Posterior vena cava (tissue), 2 donors: ENCODE data around the gene RNF41. TPM values are rescaled to one million over a fixed set of nuclear protein-coding genes. Genes with fewer than 3 reads are reported as not detected.

Experiments
- DNase-seq: peaks from one replicate; pipeline ENCODE4 v3.0.0-alpha.2; 2020; ENCODE audit warnings: low spot score
- intact Hi-C, 2 donors: fragments of 100-400 bp; cut with DNase I; formaldehyde crosslinking; loops; one replicate each; pipeline versions ENCODE4 v1.14.1 to v1.14.2; 2022 to 2023
- total RNA-seq, 2 donors: library from RNA; stranded (reverse); fragmentation: NEBNext Ultra II Directional; extraction: Animal tissue kit (Norgen Biotek cat#: 25700); gene quantifications; one replicate each; pipeline ENCODE4 v1.2.1, GENCODE V29; 2021
- donor health status: DM: yes; HTN: yes; CAD: no.
- donor health status: DM: yes; HTN: yes; CAD: no.

Gene RNF41
- total RNA-seq, 2 donors from 2014 or later = 40.1 to 44.2 TPM

DNA sequence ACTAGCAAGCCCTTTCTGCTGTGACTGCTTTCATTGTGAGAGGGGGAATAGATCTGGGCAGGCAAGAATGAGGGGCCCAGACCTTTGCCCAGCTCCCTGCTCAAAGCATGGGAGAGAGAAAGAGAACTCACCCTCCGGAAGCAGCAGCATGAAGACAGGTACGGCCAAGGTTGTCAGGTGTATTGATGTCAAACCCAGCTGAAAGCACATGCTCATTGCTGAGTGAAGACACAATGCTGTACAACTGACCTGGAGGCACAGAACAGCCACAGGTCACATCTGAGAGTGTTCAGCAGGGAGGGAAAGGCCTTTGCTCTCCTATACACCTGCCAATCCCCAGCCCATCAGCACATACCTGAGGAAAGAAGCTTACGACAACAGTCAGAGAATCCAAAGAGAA, 30.9 kb upstream of the RNF41 start:
- intact Hi-C loops = no loop called here
- DNase-seq = no peak

DNA sequence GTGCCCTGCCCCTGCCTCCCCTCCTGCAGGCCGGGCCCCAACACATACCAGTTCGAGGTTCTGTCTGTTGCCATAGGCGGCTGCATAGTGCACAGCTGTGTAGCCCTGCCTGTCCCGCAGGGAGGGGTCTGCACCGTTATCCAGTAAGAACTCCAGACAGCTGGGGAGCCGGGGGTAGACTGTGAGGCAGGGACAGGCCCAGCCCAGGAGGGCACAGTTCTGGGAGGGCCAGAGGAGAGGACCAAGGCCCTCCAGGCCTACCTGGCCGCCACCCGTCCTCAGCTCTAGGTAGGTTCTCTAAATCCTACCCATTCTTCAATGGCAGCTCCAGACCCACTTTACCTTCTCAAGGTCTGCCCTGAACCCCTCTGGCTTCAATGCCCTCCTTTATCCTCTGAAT, 27.0 kb upstream of the RNF41 start:
- intact Hi-C loops = no loop called here

DNA sequence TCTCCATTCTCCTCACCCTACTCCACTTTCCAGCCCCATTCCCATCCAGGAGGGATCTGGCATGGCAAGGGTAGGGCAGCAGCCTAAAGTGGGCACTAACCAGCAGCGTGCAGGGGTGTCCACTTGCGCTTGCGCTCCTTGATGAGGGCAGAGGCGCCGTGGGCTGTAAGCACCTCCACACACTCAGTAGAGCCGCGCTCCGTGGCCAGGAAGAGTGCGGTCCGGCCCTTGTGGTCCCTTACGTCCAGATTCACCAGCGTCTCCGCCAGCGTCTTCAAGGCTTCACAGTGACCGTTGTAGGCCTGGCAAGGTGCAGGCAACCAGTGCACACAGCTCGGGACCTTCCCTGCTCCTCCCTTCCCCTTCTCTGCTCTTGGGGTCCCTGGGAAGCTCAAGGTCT, 26.2 kb upstream of the RNF41 start:
- no peak for DNase-seq
- intact Hi-C loops = no loop called here

More for the DNA sequence above, 27.0 kb upstream of the RNF41 start:
- no peak for DNase-seq

DNA sequence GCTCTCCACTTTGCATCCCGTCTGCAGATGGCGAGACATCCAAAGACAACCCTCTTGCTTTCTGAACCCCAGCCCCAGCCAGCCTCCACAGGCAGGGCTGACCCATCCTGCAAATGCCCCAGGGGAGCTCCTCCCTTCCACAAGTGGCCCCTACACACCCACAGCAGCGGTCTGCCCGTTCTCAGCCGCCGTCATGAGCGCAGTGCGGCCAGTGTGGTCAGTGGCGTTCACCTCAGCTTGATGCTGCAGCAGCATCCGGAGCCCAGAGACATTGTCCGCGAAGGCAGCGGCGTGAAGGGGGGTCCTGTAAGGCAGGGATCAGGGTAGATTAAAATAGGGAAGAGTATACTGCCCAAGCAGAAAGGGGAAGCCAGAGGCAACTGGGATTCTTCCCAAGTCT, 22.8 kb upstream of the RNF41 start:
- intact Hi-C loops = no loop called here
- no peak for DNase-seq

DNA sequence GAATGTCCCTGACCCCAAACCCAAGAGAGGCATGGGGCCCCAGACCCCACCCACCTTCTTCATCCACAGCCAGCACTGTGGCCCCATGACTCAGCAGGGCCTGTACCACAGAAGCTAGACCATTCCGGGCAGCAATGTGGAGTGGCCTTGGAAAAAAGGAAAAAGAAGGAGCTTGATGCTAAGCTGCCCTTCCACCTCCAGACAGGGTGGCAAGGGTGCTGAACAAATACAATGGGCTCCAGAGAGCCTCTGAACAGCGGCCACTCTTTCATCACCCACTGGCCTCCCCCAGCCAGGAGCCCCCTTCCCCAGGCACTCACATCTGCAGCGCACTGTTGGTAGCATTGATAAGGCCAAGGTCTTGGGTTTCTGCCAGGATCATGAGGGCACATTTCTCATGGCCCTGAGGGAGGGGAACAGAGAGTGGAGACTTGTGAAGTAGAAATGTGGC, 22.0 kb upstream of the RNF41 start:
- intact Hi-C loops = no loop called here
- no peak for DNase-seq

DNA sequence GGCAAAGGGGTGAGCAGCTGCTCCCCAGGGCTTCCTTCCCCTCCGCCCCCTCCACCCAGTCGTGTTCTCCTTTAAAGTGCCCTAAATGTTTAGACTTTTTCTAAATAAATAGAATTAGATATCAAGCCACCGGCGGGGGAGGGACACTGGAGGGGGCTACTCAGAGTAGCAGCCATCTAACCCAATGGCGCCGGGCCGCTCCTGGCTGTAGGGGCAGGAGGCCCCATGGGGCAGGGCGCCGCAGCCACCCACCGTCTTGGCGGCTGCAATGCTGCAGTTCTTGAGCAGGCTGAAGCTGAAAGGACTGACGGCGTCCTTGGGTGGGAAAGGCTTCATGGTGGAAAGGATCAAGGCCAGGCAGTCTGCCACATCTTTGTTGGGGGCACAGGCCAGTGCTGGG, 21.3 kb upstream of the RNF41 start:
- intact Hi-C loops = no loop called here
- no peak for DNase-seq

DNA sequence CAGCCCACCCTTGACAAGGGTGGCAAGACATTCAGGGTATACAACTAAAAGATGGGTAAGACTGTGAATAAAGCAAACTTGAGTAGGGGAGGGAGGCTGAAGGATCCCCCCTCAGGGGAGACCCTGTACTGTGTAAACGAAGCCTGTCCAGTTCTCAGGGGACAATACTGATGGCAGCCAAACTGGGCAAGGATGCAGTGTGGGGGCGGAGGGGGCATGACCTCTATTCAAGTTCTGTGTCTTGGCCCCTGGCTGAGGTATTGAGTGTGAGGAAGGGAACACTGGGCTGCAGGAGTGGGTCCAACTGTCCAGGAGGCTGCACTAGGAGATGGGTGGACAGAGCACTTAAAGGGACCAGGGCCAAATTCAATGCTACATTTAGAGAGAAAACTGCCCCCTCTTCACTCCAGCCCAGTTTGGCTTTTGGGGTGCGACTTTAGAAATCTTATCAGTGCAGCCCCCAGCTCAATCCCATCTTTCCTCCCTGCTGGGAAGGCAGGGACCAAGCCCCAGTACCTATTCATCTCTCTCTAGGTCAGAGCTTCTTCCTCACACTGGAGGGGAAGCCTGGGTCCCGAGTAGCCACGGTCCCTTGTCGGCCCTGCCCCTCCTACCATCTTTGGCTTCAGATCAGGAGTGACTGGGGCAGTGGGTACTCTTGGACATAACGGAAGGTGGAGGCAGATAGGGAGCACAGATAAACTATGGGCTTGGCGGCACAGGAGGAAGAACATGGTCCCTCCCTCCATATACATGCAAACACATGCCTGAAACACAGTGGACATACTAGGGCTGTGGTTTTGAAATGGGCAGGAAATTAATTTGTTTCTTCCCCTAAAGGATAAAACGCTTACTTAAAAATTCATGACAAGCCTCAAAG, 19.9 kb upstream of the RNF41 start:
- intact Hi-C loops = no loop called here
- no peak for DNase-seq

DNA sequence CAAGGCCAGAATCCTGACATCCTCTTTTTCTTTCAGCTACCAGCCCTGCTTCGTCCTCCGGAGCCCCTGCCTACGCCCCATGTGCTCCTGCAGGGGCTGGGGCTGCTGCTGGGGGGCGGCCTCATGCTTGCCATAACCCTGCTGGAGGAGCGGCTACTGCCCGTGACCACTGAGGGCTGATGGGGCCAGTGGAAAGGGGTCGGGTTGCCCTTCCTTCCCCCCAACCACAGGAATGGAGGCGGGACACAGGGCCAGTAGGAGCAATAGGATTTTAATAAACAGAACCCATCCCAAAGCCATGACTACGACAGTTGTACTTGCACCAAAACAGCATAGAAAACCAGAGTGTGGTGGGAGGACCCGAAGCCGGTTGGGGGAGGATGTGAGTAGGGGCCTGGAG, 15.8 kb upstream of the RNF41 start:
- no peak for DNase-seq
- intact Hi-C loops = no loop called here

DNA sequence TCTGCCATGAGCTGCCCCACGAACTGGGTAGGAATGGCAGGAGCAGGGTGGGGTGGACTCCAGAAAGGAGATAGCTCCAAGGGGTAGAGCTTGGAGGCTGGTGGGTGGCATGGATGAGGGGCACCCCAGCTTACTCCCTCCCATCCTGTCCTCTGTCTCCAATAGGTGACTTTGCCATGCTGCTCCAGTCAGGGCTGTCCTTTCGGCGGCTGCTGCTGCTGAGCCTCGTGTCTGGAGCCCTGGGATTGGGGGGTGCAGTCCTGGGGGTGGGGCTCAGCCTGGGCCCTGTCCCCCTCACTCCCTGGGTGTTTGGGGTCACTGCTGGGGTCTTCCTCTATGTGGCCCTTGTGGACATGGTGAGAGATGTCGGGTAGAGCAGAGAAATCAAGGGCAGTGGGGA, 15.3 kb upstream of the RNF41 start:
- intact Hi-C loops = no loop called here
- DNase-seq = no peak

DNA sequence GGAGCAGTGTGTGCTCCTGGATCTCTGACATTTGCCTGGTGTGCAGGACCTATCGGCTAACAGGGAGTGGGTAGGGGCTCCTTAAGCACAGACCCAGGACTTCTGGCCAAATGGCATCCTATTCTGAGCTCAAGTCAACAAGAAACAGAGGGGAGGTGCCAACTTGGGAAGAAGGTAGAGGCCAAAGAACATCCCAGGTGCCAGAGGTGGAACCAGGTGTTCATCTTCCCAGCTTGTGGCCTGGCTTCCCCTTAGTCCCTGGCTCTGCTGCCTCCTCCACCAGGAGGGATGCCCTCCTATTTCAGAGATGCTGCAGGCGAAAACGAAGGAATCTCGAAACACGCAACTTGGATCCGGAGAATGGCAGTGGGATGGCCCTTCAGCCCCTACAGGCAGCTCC, 14.4 kb upstream of the RNF41 start:
- intact Hi-C loops = no loop called here
- no peak for DNase-seq

DNA sequence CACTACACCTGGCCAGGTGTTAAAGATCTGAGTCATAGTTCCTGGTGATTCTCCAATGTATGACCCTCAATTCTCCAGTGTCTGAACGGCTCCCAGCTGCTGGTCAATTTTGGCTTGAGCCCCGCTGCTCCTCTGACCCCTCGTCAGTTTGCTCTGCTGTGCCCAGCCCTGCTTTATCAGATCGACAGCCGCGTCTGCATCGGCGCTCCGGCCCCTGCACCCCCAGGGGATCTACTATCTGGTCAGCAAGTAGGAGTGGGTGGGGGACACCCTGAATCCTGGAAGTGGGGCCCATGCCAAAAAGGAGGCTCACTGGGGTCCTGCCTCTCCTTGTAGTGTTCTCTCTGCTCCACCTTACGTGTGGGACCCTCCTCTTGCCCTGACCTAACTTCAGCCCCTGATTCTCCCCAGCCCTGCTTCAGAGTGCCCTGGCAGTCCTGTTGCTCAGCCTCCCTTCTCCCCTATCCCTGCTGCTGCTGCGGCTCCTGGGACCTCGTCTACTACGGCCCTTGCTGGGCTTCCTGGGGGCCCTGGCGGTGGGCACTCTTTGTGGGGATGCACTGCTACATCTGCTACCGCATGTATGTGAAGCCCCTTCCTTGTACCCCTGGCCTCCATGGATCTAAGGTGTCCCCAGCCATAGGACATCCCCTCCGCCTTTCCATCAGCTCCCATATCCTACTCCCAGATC, 13.2 kb upstream of the RNF41 start:
- DNase-seq = no peak
- intact Hi-C loops = no loop called here

DNA sequence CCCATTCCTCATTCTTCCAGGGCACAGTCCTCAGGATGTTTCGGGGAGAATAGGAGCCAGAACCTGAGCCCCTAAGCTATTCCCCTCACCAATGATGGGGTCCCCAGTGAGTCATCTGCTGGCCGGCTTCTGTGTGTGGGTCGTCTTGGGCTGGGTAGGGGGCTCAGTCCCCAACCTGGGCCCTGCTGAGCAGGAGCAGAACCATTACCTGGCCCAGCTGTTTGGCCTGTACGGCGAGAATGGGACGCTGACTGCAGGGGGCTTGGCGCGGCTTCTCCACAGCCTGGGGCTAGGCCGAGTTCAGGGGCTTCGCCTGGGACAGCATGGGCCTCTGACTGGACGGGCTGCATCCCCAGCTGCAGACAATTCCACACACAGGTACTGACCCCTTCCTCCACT, 9.5 kb upstream of the RNF41 start:
- DNase-seq = no peak
- intact Hi-C loops = no loop called here

DNA sequence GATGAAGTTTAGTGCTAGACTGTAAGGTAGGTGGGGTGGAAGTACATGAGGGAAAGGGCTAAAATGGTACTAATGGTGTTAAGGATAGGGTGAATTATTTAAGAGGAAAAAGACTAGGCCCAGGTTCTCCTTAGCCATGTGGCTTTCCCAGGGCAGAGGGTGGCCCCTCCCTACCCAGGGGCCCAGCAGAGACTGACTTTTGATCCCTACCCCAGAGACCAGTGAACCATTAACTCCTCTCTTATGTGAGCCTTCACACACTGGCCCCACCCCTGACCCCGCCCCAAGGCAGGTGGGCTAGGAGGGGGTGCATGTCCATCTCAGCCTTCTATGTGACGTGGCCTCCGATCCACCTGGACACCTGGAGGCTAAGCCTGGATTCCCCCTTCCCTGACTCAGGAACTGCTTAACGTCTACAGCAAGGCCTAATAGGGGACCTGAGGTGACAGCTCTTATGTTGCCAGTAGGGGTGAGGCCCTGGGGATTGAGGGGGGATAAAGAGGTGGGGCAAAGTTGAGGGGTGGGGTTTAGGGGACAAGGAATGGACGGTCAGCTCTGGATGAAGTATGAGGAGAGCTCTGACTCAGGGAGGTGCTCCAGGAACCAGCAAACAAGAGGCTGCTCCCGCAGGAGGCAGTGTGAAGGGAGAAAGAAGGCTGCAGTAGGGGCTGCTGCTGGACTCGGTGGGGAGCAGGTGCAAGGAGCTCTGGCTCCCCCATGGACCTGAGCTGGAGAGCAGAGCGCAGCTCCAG, 8.9 kb upstream of the RNF41 start:
- intact Hi-C loops = no loop called here
- DNase-seq = no peak

DNA sequence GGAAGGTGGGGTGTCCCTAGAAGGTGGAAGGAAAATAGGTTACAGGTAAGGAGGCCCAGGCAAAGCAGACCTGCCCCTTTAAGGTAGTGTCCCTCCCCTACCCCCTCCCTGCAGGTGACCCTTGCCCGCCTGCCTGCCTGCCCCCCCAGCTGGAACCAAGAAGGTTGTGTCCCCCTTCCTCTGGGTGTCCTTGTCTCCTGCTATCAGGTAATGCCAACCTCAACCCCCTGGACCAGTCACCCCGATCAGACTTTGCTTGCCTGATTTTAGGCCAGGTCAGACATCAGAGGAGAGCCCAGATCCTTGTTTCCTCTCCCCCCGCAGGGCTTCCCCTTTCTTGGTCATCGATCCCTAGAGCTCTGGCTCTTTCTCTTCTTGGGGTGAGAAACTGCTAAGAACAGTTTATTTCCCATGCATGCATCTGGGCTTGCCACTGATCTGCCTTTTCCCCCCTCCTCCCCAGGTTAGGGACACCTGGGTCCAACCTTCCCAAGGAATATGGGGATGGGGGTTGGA, 8.3 kb upstream of the RNF41 start, which contains the start of gene SLC39A5:
TSS of gene SLC39A5 (plus strand) at position 136 of the 516 bp plus-strand sequence. CDS start 1,224 bp downstream, outside the sequence.
- intact Hi-C loops = no loop called here
- DNase-seq = no peak

DNA sequence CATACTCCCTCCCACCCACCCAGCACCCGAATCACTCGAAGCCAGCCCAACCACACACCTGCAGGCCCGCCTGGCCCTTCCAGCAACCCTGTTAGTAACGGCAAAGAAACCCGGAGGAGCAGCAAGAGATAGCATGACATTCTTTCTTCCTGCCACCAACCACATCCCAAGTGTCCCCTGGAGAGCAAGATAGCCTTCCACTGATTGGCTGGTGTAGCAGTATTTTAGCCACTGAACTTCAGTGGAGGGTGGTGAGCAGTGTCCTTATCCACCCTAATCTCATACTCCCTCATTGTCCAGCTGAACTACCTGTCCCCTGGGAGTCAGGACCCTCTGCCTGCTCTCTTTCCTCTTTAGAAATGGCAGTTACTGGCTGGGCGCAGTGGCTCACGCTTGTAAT, 7.4 kb upstream of the RNF41 start:
- intact Hi-C loops = no loop called here
- no peak for DNase-seq

DNA sequence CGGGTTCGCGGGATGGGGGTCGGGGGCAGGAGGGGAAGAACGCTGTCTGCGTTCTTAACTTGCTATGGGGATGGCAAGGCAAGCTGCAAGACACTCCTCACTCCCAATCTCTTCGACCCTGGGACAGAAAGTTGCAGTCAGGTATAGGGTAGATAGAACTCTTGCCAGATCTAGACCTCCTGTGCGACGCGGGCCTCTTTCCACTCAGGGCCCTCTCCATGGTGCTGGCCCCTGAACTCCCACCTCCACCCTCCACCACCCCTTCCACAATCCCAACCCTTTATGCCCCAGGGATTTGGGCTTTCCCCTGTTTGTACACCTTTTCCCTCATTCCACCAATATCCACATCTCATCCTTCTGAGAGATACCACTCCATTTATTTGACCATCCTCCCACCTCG, 3.2 kb upstream of the RNF41 start:
- intact Hi-C loops = loop anchor here in 1 of 2 donors (2.0 kb wide), 1 partner anchor 32 kb away; no protein-coding TSS in a partner anchor
- no peak for DNase-seq

DNA sequence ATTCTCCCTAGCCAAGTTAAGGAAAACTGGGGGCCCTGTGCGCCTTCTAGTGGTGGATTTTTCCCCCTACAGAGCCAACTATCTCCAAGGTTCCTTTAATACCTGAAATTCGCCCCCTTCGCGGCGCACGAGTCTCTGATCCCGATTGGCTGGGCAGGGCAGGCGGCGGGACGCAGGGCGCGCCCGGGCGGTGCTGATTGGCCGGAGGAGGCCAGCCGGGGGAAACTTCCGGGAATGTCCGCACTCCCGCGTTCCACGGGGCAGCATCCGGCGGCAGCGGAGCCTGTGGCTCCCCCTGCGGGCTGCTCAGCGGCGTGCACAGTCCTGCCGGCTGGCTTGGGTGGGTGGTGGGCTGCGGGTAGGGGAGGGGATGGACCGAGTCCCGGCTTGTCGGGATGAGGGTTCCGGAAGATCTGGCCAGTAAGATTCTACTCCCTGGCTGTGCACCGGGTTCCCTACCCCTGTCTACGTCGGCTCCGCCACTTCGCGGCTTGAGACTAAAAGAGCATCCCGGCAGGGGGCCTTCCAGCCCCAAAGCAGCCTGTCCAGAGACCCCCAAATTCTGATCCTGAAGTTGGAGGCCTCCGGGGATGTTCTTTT, 2.5 kb upstream of the RNF41 start, which contains the start of gene NABP2:
TSS of gene NABP2 (plus strand) at position 241 of the 600 bp plus-strand sequence. CDS start 515 bp downstream, outside the sequence.
- intact Hi-C loops = loop anchor here in 1 of 2 donors (2.0 kb wide), 1 partner anchor 31 kb away; no protein-coding TSS in a partner anchor
- peak; percentile 99 for DNase-seq

DNA sequence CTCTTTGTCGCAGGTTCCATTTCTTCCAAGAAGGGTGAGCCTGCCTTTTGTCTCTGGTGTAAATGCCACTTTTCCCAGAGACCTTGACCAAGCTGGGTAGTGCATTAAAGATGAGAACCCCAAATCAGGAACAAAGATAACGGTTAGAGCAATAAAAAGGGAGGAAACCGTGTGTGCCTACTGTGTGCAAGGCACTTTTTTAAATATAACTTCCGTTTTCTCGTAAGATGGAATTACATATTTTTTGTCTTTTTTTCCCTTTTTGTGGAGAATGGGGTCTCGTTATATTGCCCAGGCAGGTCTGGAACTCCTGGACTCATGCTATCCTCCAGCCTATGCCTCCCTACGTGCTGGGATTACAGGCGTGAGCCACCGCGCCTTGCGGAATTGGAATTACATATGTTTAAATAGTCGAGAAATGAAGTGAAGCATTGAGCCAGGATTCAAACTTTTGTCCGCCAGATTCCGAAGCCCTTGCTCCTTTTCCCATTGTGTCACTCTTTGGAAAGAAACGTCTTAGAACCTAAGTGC, 1.9 kb upstream of the RNF41 start:
- intact Hi-C loops = loop anchor here (2.0 kb wide), 2 partner anchors 31 to 33 kb away; no protein-coding TSS in a partner anchor
- no peak for DNase-seq

DNA sequence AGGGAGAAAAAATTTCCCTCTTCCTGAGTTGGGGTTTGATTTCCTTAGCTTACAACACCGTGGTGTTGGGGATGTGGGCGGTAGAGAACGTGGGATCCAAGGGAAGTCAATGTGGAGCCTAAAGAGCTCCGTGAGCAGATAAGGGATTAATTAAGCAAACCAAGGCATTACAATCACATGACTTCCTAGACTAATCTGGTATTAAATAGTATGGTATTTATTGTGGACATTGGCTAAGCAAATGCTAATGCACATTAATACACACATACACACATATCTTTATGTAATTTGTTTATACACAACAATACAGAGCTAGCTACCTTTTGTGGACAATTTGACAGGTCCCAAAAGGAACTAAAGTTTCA, 791 bp upstream of the RNF41 start:
- intact Hi-C loops = loop anchor here in 1 of 2 donors (2.0 kb wide), 1 partner anchor 32 kb away; no protein-coding TSS in a partner anchor

More for the DNA sequence above, 791 bp upstream of the RNF41 start:
- DNase-seq = no peak
